ENCODE data around the gene PPM1M.
"Not testable (repeated sequence)": the region's sequence is repeated elsewhere in the genome, so short reads cannot be mapped to it uniquely, and the experiment has no call there.

Gene PPM1M

GRCh38 chr3:52248165-52248541 is 2.6 kb downstream of the PPM1M start:
- no peak for DNase-seq

DNA sequence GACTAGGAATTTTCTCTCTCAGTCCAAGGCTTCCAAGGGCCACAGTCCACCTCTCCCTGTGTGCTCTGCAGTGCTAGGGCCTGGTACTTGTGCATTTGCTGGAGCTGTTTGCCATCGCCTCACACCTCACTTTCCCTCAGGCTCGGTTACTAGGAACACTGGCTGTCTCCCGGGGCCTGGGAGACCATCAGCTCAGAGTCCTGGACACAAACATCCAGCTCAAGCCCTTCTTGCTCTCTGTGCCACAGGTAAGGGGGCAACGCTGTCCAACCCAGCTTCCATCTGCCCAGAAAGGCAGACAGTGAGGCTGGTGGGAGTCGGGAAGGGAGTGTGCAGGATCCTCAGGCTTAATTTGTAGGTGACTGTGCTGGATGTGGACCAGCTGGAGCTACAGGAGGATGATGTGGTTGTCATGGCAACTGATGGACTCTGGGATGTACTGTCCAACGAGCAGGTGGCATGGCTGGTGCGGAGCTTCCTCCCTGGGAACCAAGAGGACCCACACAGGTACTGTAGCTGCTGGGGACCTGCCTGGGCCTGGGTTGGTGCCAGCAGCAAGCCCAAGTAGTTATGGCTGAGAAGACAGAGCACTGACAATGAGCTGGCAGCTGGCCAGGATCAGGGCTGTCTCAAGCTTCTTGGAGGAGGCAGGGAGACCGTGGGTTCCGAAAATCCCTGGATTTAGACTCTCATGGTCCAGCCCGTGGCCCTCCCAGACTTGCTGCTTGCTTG is 3.4 kb downstream of the PPM1M start:
- DNase-seq: no peak

- DNase-seq: no peak
Observed at GRCh38 chr3:52249683-52250082, 4.1 kb downstream of the PPM1M start.

- no peak for DNase-seq
Observed at GRCh38 chr3:52250122-52250521, 4.6 kb downstream of the PPM1M start.

DNA sequence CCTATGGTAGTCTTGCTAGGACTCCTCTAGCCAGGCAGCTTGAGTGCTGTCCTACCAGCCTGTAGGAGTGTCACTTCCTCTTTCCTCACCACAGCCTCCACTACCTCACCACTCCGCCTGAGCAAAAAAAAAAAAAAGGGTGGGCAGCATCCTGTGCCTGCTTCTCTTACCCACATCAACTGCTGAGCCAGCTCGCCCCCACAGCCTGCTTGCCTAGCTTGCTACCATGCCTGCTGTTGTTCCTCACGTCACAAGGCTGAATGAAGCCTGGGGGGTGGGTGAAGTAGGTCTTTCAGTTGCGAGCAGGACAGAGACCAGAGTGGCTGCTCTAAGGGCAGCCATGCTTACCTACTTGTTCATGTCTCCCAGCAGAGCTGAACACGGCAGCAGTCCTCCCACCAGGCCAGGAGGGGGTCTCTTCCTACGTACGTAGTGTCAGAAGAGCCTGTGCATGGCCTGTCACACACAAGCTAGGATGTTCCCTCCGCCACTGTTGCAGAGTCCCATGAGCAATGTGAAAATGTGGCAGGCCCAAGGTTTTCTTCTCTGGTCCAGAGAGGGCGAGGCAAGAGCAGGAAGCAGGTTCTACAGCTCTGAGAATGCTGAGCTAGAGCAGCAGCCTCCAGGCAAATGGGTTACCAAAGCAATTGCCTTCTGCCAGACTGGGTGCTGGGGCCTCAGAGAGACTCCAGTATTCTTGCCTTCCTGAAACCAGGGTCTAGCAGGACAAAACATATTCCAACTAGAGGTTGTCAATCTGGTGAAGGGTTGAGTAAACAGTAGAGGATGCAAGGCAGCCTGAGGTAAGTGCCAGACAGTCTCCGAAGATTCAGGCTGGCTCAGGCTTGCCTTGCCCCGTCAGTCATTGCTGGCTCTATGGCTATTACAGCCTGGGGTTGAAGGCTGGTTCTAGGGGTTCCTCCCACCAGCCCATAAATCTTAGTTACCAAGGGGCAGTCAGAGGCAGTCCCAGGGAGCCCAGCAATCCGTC is 8.1 kb downstream of the PPM1M start:
- peak; percentile 79 for DNase-seq

GRCh38 chr3:52254608-52255007 is 9.0 kb downstream of the PPM1M start:
- DNase-seq: no peak

DNA sequence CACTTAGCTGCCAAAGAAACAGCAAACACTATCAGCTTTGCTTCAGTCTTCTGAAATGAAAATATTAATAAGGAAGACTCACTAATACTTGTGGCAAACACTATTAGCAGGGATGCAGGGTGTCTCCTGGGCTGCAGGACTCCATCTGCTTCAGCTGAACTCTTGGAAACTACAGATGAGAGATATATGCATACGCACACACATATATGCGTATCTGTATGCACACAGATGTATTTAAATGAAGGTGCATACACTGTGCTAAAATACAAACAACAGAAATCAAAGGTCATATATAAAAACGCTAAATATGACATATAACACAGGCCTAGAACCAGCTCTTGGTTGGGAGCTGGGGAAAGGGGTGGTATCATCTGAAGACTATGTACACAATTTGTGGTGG is 10.6 kb downstream of the PPM1M start:
- no peak for DNase-seq

GRCh38 chr3:52256622-52257021 is 11.1 kb downstream of the PPM1M start:
- DNase-seq: no peak

GRCh38 chr3:52257911-52258310 is 12.4 kb downstream of the PPM1M start:
- no peak for DNase-seq

- DNase-seq: no peak
Observed at GRCh38 chr3:52259035-52259434, 13.5 kb downstream of the PPM1M start.

DNA sequence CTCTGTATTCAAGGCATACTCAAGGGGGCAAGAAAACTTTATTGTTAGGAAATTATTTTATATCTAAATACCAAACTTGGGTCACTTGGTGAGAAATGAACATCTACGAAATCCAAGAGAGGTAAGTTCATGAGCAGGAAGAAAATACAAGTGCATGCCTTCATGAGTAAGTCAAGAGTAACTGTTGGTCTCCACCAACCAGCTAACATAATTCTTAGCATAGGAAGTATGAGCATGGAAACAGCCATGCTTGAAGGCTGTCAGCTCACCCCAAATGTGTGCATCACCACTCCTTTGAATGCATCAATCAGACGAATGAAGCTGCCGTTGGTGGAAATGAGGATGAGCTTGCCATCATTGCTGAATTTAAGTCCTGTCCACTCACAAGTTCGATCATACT is 13.9 kb downstream of the PPM1M start:
- DNase-seq: no peak

- no peak for DNase-seq
Observed at GRCh38 chr3:52262447-52262846, 16.9 kb downstream of the PPM1M start.

- no peak for DNase-seq
Observed at GRCh38 chr3:52265387-52265786, 19.8 kb downstream of the PPM1M start.

DNA sequence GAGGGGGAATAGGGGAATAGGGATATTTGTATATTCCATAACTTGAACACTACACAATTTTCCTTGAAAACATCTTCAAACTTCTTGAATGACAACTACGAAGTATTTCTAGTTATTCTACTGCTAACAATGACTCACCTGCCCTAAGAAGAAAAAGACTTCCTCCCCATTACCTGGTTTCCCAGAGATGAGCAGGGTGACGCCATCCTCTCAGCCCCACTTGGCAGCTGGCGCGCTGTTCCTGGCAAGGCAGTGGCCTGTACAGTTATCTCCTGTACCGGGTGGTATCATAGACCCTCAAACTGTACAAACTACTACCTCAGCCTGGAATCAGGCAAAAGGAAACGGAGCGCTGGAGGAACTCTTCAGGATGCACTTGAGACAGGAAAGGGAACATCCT is 22.5 kb downstream of the PPM1M start:
- peak; percentile 64 for DNase-seq

DNA sequence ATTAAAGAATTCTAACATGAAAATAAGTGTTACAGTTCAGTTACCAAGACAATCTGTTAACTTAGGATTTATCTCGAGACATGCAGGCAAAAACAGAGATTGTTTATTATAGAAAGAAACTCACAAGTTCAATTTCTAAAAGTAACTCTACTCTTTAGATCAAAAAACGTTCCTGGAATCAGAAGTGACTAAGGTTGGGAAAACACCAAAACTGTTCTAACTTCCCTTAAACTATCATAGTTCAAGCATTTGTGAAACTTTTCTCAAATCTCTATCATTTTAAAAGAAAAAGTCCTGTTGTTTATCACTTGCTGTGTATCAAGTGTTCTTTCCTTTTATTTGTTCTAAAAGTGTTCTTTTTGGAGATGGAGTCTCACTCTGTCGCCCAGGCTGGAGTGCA is 24.2 kb downstream of the PPM1M start:
- no peak for DNase-seq

DNA sequence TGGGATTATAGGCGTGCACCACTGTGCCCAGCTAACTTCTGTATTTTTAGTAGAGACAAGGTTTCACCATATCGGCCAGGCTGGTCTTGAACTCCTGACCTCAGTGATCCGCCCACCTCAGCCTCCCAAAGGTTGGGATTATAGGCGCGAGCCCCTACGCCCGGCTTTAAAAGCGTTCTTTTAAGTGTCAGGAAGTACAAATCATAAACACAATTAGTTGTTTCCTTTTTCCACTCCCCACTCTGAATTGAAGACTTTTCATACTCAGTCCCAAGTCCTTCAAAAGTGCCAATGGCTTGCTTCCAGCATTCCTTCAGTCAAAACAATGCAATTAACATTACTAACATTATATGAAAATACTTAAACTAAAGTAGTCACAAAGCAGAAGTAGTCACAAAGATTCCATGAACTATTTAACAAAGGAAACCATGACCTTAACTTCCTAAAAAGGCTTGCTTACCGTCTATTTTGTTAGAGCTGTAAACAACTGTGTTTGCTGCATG is 24.7 kb downstream of the PPM1M start:
- no peak for DNase-seq

DNA sequence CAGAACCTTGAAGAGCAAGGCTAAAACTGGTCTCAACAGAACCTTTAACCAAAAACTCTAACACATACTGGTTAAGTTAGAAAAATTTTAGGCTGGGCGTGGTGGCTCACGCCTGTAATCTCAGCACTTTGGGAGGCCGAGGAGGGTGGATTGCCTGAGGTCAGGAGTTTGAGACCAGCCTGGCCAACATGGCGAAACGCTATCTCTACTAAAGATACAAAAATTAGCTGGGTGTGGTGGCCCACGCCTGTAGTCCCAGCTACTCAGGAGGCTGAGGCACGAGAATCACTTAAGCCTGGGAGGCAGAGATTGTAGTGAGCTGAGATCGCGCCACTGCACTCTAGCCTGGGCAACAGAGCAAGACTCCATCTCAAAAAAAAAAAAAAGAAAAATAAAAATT is 26.6 kb downstream of the PPM1M start:
- DNase-seq: not testable (repeated sequence)

DNA sequence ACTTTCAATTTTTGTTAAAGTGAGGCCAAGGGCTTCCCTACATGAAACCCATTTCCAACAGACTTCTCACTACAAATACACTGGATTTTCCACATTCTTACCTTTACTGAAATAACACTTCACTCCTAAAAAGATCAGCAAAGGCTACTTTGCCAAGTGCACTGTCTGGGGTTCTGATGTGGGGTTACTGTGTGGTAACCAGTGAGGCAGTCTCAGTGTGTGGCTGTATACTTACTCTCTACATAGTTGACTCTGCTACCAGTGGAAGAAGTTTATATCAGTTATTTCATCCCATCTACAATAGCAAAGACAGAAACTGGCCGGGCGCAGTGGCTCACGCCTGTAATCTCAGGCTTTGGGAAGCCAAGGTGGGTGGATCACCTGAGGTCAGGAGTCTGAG is 27.3 kb downstream of the PPM1M start:
- no peak for DNase-seq

DNA sequence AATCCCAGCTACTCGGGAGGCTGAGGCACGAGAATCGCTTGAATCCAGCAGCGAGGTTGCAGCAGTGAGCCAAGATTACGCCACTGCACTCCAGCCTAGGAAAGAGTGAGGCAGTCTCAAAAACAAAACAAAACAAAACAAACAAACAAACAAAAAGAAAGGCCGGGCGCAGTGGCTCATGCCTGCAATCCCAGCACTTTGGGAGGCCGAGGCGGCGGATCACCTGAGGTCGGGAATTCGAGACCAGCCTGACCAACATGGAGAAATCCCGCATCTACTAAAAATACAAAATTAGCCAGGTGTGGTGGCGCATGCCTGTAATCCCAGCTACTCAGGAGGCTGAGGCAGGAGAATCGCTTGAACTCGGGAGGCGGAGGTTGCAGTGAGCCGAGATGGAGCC is 29.2 kb downstream of the PPM1M start:
- DNase-seq: not testable (repeated sequence)

DNA sequence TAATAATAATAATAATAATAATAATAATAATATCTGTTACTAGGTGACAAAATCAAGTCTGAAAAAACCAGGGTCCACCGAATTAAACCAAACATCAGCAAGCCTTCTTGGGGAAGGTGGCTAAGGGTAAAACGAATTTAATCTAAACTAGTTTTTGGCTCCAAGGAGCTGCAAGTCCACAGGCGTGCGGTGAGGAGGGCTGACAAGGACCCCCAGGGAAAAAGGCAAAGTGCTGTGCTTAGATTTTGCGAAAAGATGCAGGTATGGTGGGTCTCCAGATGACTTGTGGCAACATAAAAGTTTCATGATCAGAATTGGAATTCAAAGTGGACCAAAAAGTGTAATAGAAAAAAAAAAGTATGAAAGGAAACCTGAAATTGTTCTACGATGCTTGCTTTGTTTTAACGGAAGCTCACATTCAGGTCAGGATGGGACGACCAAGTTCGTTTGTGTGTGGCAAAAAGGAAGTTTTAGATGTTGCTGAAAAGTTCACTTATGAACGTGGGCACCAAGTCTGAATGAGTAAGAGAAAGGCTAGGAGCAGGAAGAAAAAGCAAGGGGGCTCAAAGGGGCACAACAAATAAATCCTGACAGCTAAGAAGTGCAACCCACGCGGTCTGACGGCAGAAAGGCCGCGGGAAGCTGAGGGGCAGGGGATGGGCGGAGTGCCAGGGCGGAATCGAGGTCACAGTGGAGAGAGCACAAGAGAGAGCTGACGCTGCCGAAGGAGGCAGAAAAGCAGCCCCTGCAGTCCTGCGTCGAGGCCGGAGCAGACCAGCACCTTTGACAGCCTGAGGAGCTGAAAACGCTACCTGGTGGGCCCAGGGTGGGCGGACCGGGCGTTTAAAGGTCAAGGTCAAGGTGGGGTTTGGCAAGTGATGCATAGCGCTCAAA is 31.8 kb downstream of the PPM1M start:
- peak; percentile 84 for DNase-seq

DNA sequence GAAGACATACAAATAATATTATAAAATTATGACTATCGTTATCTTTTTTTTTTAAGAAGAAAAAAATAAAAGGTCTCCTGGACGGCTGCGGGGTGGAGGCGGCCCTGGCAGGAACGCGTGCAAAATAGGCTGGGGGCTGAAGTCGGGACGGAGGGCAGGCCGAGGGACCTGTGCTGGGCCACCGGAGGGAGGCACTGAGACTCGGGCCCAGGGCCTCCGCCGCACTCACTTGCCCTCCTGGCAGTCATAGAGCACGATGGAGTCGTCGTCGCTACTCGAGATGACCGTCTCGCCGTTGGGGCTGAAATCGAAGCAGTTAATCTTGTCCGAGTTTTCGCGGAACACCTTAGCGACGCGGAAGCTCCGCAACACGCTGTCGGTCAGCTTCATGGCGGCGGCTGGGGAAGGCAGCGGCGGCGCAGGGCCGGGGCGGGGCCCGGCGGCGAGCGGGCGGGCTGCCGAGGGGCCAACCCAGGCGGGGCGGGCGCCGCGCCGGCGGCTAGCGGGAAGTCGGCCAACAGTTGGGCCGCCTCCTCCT is 32.5 kb downstream of the PPM1M start:
- peak; percentile 63 for DNase-seq

DNA sequence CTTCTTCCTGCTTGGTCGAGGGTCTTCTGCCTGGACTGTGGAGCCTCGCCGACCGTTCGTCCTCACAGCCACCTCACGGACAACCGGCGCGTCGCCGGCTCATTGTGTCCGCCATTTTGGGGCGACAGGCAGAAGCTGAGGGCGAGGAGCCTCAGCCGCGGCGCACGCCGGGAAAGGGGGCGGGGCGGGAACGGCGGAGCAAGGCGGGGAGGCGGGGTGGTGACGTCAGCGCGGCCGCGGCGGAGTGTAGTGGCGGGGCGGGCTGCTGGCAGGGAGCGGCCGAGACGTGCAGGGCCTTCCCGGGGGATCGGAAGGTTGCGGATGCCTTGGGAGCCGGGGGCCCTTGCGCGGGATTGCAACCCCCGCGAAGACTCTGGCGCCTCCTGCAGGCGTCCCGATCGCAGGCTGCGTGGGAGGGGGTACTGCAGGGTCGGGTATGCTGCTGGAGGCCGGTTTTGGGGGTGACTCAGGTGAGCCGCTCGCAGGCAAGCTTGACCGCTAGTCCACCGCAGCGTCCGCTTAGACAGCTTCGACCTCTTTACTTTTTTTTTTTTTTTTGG is 33.0 kb downstream of the PPM1M start, which contains the start of gene WDR82:
Gene WDR82 (minus strand): TSS at position 140 of the 560 bp plus-strand sequence. CDS start 288 bp downstream, outside the sequence.
- DNase-seq: peak; percentile 99

Data from activated CD8-positive, alpha-beta memory T cell treated with anti-CD3 and anti-CD28 coated beads, Interleukin-2, amount 50 U/mL, for 4 hours (primary cell).